ENCODE results near the gene DYDC2. TPM values are rescaled to one million over a fixed set of nuclear protein-coding genes. Genes with fewer than 3 reads are reported as not detected.

DYDC2 gene
- total RNA-seq, 1 experiment from 2014 or later: not detected

DNA sequence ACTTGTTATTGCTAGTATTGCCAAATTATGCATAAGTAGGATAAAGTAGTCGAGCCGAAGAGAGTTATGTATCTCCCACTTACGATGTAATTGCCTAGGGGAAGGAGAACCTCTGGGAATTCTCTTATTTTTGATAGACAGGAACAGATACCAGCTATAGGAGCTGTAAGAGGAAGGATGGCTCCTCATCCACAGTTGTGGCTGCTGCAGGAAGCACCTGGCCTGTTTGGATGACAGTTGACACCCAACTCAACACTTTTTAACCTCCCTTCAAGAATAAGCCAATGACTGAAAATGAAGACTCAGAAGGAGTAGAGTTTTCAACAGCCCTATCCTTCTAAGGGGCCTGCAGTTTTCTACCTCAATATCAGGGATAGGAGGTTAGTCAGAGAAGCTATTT is 6.3 kb upstream of the DYDC2 start:
- Histone ChIP-seq H3K36me3 (ENCODE audit: control insufficient read depth, insufficient read depth, low read length) (no peaks in the 10 kb centered on the region), H3K27me3 (ENCODE audit: control insufficient read depth, insufficient read depth, low read length) (peaks cover 6% of the 10 kb centered on the region), H3K4me1 (ENCODE audit: control insufficient read depth, insufficient read depth, low read length) (no peaks in the 10 kb centered on the region), H3K27ac (ENCODE audit: low read length) (no peak overlapping the region), H3K9me3 (ENCODE audit: control insufficient read depth, insufficient read depth, low read depth, low read length) (no peaks in the 10 kb centered on the region), H3K4me3 (ENCODE audit: low read depth in 2 of 2, low read length in 2 of 2) (no peak overlapping the region)
- TF ChIP-seq, protein P1, sequence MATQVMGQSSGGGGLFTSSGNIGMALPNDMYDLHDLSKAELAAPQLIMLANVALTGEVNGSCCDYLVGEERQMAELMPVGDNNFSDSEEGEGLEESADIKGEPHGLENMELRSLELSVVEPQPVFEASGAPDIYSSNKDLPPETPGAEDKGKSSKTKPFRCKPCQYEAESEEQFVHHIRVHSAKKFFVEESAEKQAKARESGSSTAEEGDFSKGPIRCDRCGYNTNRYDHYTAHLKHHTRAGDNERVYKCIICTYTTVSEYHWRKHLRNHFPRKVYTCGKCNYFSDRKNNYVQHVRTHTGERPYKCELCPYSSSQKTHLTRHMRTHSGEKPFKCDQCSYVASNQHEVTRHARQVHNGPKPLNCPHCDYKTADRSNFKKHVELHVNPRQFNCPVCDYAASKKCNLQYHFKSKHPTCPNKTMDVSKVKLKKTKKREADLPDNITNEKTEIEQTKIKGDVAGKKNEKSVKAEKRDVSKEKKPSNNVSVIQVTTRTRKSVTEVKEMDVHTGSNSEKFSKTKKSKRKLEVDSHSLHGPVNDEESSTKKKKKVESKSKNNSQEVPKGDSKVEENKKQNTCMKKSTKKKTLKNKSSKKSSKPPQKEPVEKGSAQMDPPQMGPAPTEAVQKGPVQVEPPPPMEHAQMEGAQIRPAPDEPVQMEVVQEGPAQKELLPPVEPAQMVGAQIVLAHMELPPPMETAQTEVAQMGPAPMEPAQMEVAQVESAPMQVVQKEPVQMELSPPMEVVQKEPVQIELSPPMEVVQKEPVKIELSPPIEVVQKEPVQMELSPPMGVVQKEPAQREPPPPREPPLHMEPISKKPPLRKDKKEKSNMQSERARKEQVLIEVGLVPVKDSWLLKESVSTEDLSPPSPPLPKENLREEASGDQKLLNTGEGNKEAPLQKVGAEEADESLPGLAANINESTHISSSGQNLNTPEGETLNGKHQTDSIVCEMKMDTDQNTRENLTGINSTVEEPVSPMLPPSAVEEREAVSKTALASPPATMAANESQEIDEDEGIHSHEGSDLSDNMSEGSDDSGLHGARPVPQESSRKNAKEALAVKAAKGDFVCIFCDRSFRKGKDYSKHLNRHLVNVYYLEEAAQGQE (IDR thresholded peaks at IDR 0.05; ENCODE audit: insufficient read depth in 1 of 2, low read depth in 2 of 2, low read length in 1 of 2): no peak
- ATAC-seq: no peak
- no peak for DNase-seq (ENCODE audit: low read depth, low spot score)
- ChIA-PET POLR2A (no interaction called here), CTCF (no interaction called here)
- in situ Hi-C loops (cut with HindIII; ENCODE audit: low pct_unique_long_range_greater_than_20kb, low sequenced_read_pairs): no loop called here
- intact Hi-C loops (cut with micrococcal nuclease; ENCODE audit: unreplicated experiment): no loop called here
- no TSS peak for BruUV-seq (replicated peaks)

DNA sequence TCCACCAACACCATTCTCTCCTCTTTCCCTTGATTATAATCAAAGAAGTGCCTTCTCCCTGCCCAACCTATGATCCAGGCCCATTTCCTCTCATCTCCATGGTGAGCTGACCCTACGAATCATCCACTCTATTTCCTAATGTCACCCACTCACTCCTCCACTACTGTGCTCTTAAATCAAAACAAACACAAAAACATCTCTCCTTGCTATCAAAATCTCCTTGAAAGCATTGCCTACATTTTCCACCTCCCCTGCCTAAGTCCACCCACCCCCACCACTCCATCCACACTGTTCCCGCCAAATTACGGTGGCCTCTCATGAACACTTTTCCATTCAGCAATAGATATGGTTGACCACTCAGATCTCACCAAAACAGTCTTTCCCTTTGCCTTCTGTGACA is 5.4 kb upstream of the DYDC2 start:
- Histone ChIP-seq H3K27me3 (ENCODE audit: control insufficient read depth, insufficient read depth, low read length) (peaks cover 15% of the 10 kb centered on the region), H3K4me1 (ENCODE audit: control insufficient read depth, insufficient read depth, low read length) (no peaks in the 10 kb centered on the region; the same call in 1 of the 2 replicates), H3K27ac (ENCODE audit: low read length) (no peak overlapping the region), H3K9me3 (ENCODE audit: control insufficient read depth, insufficient read depth, low read depth, low read length) (no peaks in the 10 kb centered on the region), H3K4me3 (ENCODE audit: low read depth in 2 of 2, low read length in 2 of 2) (no peak overlapping the region), H3K36me3 (ENCODE audit: control insufficient read depth, insufficient read depth, low read length) (no peaks in the 10 kb centered on the region)
- intact Hi-C loops (cut with micrococcal nuclease; ENCODE audit: unreplicated experiment): no loop called here
- no TSS peak for BruUV-seq (replicated peaks)
- CTCF ChIA-PET: no interaction called here
- in situ Hi-C loops (cut with HindIII; ENCODE audit: low pct_unique_long_range_greater_than_20kb, low sequenced_read_pairs): no loop called here
- ATAC-seq (no peak), DNase-seq (ENCODE audit: low read depth, low spot score) (no peak)
- POLR2A ChIA-PET: no interaction called here
- TF ChIP-seq, protein P1 (IDR thresholded peaks at IDR 0.05; ENCODE audit: insufficient read depth in 1 of 2, low read depth in 2 of 2, low read length in 1 of 2): no peak
- no peak for TF ChIP-seq TCF7L2 (IDR thresholded peaks at IDR 0.05; ENCODE audit: low read depth, low read length)
- no peak for TF ChIP-seq SIN3A (IDR thresholded peaks at IDR 0.05; ENCODE audit: borderline replicate concordance, insufficient read depth, low read depth, low read length)
- no peak for TF ChIP-seq POLR2AphosphoS5 (IDR thresholded peaks at IDR 0.05; ENCODE audit: low read depth, low read length)
- TF ChIP-seq, protein P2, sequence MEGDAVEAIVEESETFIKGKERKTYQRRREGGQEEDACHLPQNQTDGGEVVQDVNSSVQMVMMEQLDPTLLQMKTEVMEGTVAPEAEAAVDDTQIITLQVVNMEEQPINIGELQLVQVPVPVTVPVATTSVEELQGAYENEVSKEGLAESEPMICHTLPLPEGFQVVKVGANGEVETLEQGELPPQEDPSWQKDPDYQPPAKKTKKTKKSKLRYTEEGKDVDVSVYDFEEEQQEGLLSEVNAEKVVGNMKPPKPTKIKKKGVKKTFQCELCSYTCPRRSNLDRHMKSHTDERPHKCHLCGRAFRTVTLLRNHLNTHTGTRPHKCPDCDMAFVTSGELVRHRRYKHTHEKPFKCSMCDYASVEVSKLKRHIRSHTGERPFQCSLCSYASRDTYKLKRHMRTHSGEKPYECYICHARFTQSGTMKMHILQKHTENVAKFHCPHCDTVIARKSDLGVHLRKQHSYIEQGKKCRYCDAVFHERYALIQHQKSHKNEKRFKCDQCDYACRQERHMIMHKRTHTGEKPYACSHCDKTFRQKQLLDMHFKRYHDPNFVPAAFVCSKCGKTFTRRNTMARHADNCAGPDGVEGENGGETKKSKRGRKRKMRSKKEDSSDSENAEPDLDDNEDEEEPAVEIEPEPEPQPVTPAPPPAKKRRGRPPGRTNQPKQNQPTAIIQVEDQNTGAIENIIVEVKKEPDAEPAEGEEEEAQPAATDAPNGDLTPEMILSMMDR (IDR thresholded peaks at IDR 0.05): no peak
